ENCODE data around the gene MAU2. TPM values are rescaled to one million over a fixed set of nuclear protein-coding genes. Genes with fewer than 3 reads are reported as not detected.

The MAU2 gene
- total and polyA plus RNA-seq, 10 of the 15 experiments (the other 5 are each of a cell fraction or from before 2014, with no cell fraction given), result 1.8 to 47.2 (median 22.1) TPM

DNA sequence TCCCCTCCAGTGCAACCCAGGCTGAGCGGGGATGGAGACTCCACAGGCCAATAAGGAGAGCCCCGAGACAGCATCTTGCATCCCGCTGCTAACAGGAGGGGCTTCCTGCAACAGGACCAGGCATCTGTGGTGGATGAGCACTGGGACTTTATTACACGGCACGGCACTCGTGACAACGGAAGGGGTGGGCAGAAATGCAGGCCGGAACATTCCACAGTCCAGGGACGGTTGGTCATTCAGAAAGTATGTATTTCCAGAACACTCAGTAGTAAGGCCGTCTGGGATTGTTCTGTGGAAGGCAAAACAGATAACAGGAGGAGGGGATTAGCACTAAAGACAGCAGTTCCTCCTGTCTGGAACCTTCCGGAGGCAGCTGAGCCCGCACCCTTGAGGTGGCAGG, 44.2 kb upstream of the MAU2 start (continued):
- TF ChIP-seq, protein P1, sequence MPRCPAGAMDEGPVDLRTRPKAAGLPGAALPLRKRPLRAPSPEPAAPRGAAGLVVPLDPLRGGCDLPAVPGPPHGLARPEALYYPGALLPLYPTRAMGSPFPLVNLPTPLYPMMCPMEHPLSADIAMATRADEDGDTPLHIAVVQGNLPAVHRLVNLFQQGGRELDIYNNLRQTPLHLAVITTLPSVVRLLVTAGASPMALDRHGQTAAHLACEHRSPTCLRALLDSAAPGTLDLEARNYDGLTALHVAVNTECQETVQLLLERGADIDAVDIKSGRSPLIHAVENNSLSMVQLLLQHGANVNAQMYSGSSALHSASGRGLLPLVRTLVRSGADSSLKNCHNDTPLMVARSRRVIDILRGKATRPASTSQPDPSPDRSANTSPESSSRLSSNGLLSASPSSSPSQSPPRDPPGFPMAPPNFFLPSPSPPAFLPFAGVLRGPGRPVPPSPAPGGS (IDR thresholded peaks at IDR 0.05; ENCODE audit: borderline replicate concordance, insufficient read depth, low read depth, low read length, poor library complexity, severe bottlenecking), result no peak

GRCh38 chr19:19276851-19277250, 43.8 kb upstream of the MAU2 start:
- ChIA-PET CTCF (no interaction called here), POLR2A (no interaction called here), RAD21 (ENCODE audit: unreplicated experiment) (no interaction called here), SMC1A (ENCODE audit: uncharacterized antibody, unreplicated experiment) (no interaction called here)
- Histone ChIP-seq H3K27ac (ENCODE audit: control insufficient read depth, insufficient read depth) (no peak overlapping the region), H3K9me3 (replicated peaks; ENCODE audit: control insufficient read depth, insufficient read depth, low read length) (no peaks in the 10 kb centered on the region), H4K20me1 (ENCODE audit: control insufficient read depth, insufficient read depth) (no peaks in the 10 kb centered on the region), H3K27me3 (replicated peaks in 1 of 2; ENCODE audit: control insufficient read depth in 2 of 2, insufficient read depth in 2 of 2, low read length in 1 of 2) (no peaks in the 10 kb centered on the region), H2AFZ (ENCODE audit: control insufficient read depth, low read depth, low read length) (no peak overlapping the region), H3K4me1 (ENCODE audit: control insufficient read depth, insufficient read depth, low read length) (no peaks in the 10 kb centered on the region), H3K4me3 (no peak overlapping the region), H3K36me3 (ENCODE audit: control insufficient read depth in 2 of 2, insufficient read depth in 2 of 2, low read length in 1 of 2) (peaks cover 4 to 15% of the 10 kb centered on the region in 2 experiments; a peak in 3 of 4 replicates), H3K79me2 (ENCODE audit: control insufficient read depth, insufficient read depth, low read length) (no peaks in the 10 kb centered on the region), H3K9ac (ENCODE audit: control insufficient read depth, insufficient read depth, low read length) (no peak overlapping the region), H3K4me2 (ENCODE audit: control insufficient read depth, insufficient read depth) (no peak overlapping the region)
- no peak for FAIRE-seq
- no TSS peak for BruUV-seq (replicated peaks)
- no peak for TF ChIP-seq TARDBP (IDR thresholded peaks at IDR 0.05; ENCODE audit: borderline replicate concordance)
- peak; percentile 25; the same call in 1 of the 2 replicates for TF ChIP-seq POLR2A (IDR thresholded peaks at IDR 0.05; ENCODE audit: low read depth, low read length)
- no peak for TF ChIP-seq ZNF217 (IDR thresholded peaks at IDR 0.05)
- TF ChIP-seq, protein P2, sequence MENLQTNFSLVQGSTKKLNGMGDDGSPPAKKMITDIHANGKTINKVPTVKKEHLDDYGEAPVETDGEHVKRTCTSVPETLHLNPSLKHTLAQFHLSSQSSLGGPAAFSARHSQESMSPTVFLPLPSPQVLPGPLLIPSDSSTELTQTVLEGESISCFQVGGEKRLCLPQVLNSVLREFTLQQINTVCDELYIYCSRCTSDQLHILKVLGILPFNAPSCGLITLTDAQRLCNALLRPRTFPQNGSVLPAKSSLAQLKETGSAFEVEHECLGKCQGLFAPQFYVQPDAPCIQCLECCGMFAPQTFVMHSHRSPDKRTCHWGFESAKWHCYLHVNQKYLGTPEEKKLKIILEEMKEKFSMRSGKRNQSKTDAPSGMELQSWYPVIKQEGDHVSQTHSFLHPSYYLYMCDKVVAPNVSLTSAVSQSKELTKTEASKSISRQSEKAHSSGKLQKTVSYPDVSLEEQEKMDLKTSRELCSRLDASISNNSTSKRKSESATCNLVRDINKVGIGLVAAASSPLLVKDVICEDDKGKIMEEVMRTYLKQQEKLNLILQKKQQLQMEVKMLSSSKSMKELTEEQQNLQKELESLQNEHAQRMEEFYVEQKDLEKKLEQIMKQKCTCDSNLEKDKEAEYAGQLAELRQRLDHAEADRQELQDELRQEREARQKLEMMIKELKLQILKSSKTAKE (IDR thresholded peaks at IDR 0.05; ENCODE audit: low read depth, poor library complexity, severe bottlenecking), result no peak
- WGBS (ENCODE audit: insufficient coverage, insufficient replicate concordance, low lambda C conversion rate, missing lambda C conversion rate), result 98% methylated on average over 16 of the region's 20 CpGs
- intact Hi-C loops (cut with micrococcal nuclease; ENCODE audit: unreplicated experiment) (no loop called here), in situ Hi-C loops (cut with MboI) (no loop called here)
- DNase-seq (ENCODE audit: low read depth, low spot score), result no peak
- no peak for ATAC-seq
